HepG2 (cell line): ENCODE measurements around the gene OPRD1. TPM values are rescaled to one million over a fixed set of nuclear protein-coding genes. Genes with fewer than 3 reads are reported as not detected.

Experiments
- ATAD3A ChIP-seq: sonication (generic); formaldehyde crosslinking; IDR thresholded peaks from 2 replicates; pipeline ENCODE4 v1.4.0; 2020; ENCODE audit warnings: missing genetic modification reagents
- ELF1 ChIP-seq: sonication (generic); formaldehyde crosslinking; IDR thresholded peaks from 2 replicates; pipeline ENCODE4 v1.4.0; 2020; ENCODE audit warnings: missing genetic modification reagents
- ETV5 ChIP-seq: IDR thresholded peaks from 2 replicates; pipeline ENCODE4 v1.6.1; 2018; ENCODE audit warnings: missing biosample characterization, missing genetic modification reagents, inconsistent platforms, borderline replicate concordance
- FOXC1 ChIP-seq: sonication (generic); formaldehyde crosslinking; IDR thresholded peaks from 2 replicates; pipeline ENCODE4 v1.8.0; 2022; ENCODE audit warnings: mild to moderate bottlenecking, missing genetic modification reagents, borderline replicate concordance
- KLF12 ChIP-seq: sonication (generic); formaldehyde crosslinking; IDR thresholded peaks from 2 replicates; pipeline ENCODE4 v1.4.0; 2020; ENCODE audit warnings: missing genetic modification reagents, borderline replicate concordance
- MTF2 ChIP-seq: sonication (generic); formaldehyde crosslinking; IDR thresholded peaks from 2 replicates; pipeline ENCODE4 v1.5.0; 2020; ENCODE audit warnings: missing genetic modification reagents, borderline replicate concordance
- RORA ChIP-seq: sonication (generic); formaldehyde crosslinking; IDR thresholded peaks from 2 replicates; pipeline ENCODE4 v1.5.0; 2020; ENCODE audit warnings: mild to moderate bottlenecking, missing genetic modification reagents, moderate library complexity
- TBL1XR1 ChIP-seq: fragments of 150-350 bp; IDR thresholded peaks from 2 replicates; pipeline ENCODE4 v1.6.1; 2014; ENCODE audit warnings: borderline replicate concordance, low read length; ENCODE audit not compliant: partially characterized antibody
- ZNF350 ChIP-seq: sonication (generic); formaldehyde crosslinking; IDR thresholded peaks from 2 replicates; pipeline ENCODE4 v1.4.0; 2020; ENCODE audit warnings: mild to moderate bottlenecking, low read depth, missing genetic modification reagents, borderline replicate concordance
- ZNF484 ChIP-seq: sonication (generic); formaldehyde crosslinking; IDR thresholded peaks from 2 replicates; pipeline ENCODE4 v1.5.1; 2020; ENCODE audit warnings: mild to moderate bottlenecking, low read depth, missing genetic modification reagents, borderline replicate concordance
- ZNF652 ChIP-seq: IDR thresholded peaks from 2 replicates; pipeline ENCODE4 v1.6.1; 2016; ENCODE audit warnings: low read depth, borderline replicate concordance
- ZNF773 ChIP-seq: sonication (generic); formaldehyde crosslinking; IDR thresholded peaks from 2 replicates; pipeline ENCODE4 v1.4.0; 2020; ENCODE audit warnings: missing genetic modification reagents, borderline replicate concordance
- ZSCAN25 ChIP-seq: sonication (generic); formaldehyde crosslinking; IDR thresholded peaks from 2 replicates; pipeline ENCODE4 v1.8.0; 2022; ENCODE audit warnings: mild to moderate bottlenecking, missing genetic modification reagents
- polyA plus RNA-seq, 8 experiments: library from polyadenylated mRNA; depleted of rRNA in 3 of 8; stranded (reverse) in 7 of 8; unstranded in 1 of 8; fragments of >200 nt; fragmentation: Illumina TruSeq in 4 of 8; extraction: Trizol in 4 of 8; gene quantifications; 2 replicates each; pipeline versions ENCODE4 v1.2.1 to v1.2.3, GENCODE V29; 2011 to 2016; ENCODE audit warnings: low read depth in 4 of 8, missing spikeins in 1 of 8, mixed read lengths in 1 of 8; ENCODE audit not compliant: insufficient read depth in 1 of 8
- total RNA-seq, 5 experiments: library from RNA; depleted of rRNA; stranded (reverse); fragments of >200 nt; fragmentation: Illumina TruSeq; extraction: Trizol; gene quantifications; 2 replicates each; pipeline ENCODE4 v1.2.3, GENCODE V29; 2016; ENCODE audit warnings: low read depth in 1 of 5
- TF ChIP-seq, protein P1 (sequence below), 2 experiments: IDR thresholded peaks; 2 replicates each; pipeline ENCODE4 v1.6.1; 2011 to 2012; ENCODE audit warnings: low read length in 2 of 2, borderline replicate concordance in 1 of 2, low read depth in 1 of 2, mild to moderate bottlenecking in 1 of 2, moderate library complexity in 1 of 2

OPRD1 gene
- total and polyA plus RNA-seq, 2 of the 13 experiments (the other 11 are each of a cell fraction or from before 2014, with no cell fraction given), result 0.02 to 0.03 TPM

DNA sequence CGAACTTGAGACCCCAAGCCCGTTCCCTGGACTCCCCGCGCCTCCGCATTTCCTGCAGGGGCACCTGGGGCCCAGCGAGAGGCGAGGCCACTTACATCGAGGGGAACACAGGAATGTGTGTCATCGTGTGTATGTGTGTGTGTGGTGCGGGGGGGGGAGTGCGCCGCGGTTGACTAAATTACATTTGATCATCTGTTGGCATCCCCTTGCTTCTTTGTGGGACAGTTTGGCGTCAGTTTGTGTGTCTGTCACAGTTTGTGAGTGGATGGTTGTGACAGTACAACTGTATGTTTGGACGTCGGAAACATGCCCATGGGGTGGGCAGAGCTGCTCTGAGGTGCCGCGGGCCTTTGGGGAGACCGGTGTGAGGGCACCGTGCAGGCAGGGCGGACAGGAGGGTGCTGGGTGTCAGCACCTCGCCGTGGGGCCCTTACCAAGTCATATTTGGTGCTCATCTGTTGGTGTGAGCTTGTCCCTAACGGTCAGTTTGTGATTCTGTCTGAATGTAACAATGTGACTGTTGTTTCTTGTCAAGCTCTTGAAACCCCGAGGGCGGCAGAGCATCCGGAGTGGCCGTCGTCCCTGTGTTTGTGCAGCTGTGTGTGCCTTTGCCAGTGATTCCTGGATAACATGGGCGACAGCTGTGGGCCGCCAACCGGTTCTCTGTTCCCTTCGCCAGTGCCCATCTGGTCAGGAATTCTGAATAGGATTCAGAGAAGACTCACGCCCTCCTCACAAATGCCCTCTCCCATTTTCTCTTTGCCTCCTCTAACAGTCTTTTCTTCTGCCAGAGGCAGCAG, 899 bp downstream of the OPRD1 start (continued):
- no peak for TF ChIP-seq RORA
- TF ChIP-seq MTF2 (CRISPR knock-in tag), result 0 out of 2 replicates have a peak, but pooled peaks have one; percentile 34
- no peak for TF ChIP-seq ZSCAN25 (CRISPR knock-in tag)
- TF ChIP-seq ETV5 (CRISPR knock-in tag), result peak; percentile 34; the same call in 1 of the 2 replicates
- TF ChIP-seq TBL1XR1, result no peak
- no peak for TF ChIP-seq ZNF484 (CRISPR knock-in tag)
- TF ChIP-seq FOXC1 (CRISPR knock-in tag), result no peak
- TF ChIP-seq ELF1, result no peak
- TF ChIP-seq, protein P1, sequence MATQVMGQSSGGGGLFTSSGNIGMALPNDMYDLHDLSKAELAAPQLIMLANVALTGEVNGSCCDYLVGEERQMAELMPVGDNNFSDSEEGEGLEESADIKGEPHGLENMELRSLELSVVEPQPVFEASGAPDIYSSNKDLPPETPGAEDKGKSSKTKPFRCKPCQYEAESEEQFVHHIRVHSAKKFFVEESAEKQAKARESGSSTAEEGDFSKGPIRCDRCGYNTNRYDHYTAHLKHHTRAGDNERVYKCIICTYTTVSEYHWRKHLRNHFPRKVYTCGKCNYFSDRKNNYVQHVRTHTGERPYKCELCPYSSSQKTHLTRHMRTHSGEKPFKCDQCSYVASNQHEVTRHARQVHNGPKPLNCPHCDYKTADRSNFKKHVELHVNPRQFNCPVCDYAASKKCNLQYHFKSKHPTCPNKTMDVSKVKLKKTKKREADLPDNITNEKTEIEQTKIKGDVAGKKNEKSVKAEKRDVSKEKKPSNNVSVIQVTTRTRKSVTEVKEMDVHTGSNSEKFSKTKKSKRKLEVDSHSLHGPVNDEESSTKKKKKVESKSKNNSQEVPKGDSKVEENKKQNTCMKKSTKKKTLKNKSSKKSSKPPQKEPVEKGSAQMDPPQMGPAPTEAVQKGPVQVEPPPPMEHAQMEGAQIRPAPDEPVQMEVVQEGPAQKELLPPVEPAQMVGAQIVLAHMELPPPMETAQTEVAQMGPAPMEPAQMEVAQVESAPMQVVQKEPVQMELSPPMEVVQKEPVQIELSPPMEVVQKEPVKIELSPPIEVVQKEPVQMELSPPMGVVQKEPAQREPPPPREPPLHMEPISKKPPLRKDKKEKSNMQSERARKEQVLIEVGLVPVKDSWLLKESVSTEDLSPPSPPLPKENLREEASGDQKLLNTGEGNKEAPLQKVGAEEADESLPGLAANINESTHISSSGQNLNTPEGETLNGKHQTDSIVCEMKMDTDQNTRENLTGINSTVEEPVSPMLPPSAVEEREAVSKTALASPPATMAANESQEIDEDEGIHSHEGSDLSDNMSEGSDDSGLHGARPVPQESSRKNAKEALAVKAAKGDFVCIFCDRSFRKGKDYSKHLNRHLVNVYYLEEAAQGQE (IDR thresholded peaks at IDR 0.05; ENCODE audit: borderline replicate concordance in 1 of 2, low read depth in 1 of 2, low read length in 2 of 2), result no peak
- TF ChIP-seq ATAD3A (CRISPR knock-in tag), result no peak
- TF ChIP-seq ZNF652, result no peak
- no peak for TF ChIP-seq ZNF773 (CRISPR knock-in tag)
- TF ChIP-seq KLF12 (CRISPR knock-in tag), result no peak
- TF ChIP-seq ZNF350 (CRISPR knock-in tag), result no peak
